Measurements from ENCODE around the gene CCR4.
"Not testable (repeated sequence)": the region's sequence is repeated elsewhere in the genome, so short reads cannot be mapped to it uniquely, and the experiment has no call there.

The CCR4 gene

DNA sequence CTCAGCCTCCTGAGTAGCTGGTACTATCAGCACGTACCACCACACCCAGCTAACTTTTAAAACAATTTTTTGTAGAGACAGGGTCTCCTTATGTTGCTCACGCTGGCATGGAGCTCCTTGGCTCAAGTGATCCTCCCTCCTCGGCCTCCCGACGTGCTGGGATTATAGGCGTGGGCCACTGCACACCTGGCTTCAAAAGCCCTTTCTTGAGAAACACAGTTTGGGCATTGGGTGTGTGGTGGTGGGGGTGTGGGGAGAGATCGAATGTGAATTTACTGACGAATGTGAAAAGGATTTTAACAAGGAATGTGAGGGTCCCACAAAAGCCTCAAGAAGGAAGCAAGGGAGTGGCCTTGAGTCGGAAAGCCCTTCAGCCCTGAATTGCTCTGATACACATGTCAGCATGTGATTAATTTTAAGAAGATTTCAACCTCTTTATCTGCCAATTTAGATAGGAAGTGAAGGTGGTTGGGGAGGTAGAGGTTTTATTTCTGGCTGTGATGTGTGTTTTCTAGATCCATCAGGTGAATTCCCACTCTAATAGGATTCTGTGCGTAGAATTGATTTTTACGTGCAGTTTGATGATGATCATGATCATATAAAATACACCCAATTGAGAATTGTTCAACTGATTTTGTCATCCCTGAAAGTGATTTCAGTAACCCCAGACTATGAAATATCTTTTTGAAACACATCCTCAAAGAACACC is 1.1 kb downstream of the CCR4 start:
- DNase-seq (ENCODE audit: low spot score) = no peak

GRCh38 chr3:32954506-32954905 is 3.1 kb downstream of the CCR4 start:
- DNase-seq (ENCODE audit: low spot score) = no peak

DNA sequence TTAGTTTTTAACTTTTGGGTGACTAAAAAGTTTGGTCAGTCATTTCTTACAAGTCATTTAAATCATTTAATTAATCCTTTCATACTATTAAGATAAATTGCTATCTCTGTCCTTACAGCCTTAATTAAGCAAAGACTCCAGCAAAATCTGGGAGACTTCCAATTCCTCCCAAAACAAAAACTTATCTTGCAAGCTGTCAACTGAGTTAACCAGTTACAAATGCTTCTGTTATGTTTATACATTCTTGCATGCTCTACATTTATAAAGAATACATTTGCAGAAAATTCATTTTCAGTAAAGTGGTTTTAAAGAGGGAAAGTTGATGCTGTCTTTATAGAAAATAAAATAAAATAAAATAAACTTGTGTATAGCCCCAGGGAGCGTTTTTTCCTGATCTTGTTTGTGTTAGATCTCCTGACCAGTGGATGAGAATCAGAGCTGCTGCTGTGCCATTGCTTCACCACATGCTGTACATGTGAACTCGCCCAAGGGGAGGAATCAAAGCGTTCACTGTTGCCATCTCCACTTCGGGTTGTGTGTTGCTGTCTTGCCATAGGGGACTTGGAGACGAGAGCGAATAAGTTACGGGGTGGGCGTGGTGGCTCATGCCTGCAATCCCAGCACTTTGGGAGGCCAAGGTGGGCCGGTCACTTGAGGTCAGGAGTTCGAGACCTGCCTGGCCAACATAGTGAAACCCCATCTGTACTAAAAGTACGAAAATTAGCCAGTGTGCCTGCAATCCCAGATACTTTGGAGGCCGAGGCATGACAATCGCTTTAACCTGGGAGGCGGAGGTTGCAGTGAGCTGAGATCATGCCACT is 5.5 kb downstream of the CCR4 start:
- DNase-seq (ENCODE audit: low spot score) = no peak

GRCh38 chr3:32958509-32958908 is 7.1 kb downstream of the CCR4 start:
- no peak for DNase-seq (ENCODE audit: low spot score)

- no peak for DNase-seq (ENCODE audit: low spot score)
Measured at GRCh38 chr3:32959371-32959770, 7.9 kb downstream of the CCR4 start.

DNA sequence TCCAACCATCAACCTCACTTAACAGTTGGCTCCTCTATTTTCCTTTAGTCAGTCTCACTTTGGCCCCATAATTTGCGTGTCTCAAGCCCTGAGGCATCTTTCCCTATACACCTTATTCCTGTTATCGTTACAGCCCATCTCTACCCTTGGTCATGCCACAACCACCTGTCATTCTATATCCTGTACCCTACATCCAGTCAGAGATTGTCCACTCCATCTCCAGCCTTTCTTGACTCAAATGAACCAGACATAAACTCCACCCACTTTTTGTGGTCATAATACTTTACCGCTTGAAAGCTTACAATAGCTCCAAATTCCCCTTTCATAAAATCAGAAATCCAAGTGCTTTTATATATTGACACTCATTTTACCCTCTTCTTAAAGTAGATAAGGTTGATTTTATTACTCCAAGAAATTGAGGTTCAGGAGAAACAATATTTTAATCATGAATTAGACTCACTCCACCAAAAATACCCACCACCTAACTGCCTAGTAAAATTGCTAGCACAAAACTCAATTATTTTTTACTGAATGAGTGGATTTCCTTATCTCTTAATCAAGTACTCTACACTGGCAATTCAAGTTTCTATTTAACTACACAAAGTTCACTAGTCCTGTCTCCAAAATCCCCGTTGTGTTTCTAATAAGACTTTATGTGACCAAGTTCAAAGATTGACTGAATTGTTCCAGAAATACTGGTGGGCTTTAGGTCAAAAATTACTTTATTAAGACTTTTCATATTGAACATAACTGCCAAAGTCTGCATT is 9.1 kb downstream of the CCR4 start:
- no peak for DNase-seq (ENCODE audit: low spot score)

DNA sequence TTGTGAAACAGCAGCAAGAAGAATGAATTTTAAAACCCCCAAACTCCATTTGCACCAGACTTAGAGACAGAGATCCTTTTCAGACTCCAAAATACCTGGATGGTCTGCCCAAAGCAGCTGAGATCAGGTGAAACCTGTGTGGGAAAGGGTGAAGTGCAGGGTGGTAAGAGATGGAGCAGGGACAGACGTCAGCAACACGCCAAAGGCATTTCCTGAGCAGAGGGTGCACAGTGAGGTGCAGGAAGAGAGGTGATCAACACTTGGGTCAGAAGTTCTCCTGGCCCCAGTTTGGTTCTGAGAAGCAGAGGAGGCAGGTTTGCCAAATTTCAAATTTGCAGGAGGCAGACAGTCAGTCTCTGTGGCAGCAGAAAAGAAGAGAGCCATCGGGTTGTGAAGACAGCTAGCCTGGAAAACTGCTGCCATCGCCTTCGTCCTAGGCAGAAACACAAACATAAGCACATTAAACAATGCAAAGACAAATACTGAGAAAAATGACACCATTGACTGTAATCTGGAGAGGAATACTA is 9.8 kb downstream of the CCR4 start:
- no peak for DNase-seq (ENCODE audit: low spot score)

GRCh38 chr3:32963871-32964270 is 12.4 kb downstream of the CCR4 start:
- no peak for DNase-seq (ENCODE audit: low spot score)

- not testable (repeated sequence) for DNase-seq (ENCODE audit: low spot score)
Measured at GRCh38 chr3:32964781-32965180, 13.3 kb downstream of the CCR4 start.

GRCh38 chr3:32965617-32966213 is 14.3 kb downstream of the CCR4 start:
- not testable (repeated sequence) for DNase-seq (ENCODE audit: low spot score)

DNA sequence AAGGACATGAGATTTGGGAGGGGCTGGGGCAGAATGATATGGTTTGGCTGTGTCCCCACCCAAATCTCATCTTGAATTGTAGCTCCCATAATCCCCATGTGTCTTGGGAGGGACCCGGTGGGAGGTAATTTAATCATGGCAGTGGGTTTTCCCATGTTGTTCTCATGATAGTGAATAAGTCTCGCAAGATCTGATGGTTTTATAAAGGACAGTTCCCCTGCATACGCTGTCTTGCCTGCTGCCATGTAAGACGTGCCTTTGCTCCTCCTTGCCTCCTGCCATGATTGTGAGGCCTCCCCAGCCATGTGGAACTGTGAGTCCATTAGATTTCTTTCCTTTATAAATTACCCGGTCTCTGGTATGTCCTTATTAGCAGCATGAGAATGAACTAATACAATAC is 15.2 kb downstream of the CCR4 start:
- DNase-seq (ENCODE audit: low spot score) = not testable (repeated sequence)

DNA sequence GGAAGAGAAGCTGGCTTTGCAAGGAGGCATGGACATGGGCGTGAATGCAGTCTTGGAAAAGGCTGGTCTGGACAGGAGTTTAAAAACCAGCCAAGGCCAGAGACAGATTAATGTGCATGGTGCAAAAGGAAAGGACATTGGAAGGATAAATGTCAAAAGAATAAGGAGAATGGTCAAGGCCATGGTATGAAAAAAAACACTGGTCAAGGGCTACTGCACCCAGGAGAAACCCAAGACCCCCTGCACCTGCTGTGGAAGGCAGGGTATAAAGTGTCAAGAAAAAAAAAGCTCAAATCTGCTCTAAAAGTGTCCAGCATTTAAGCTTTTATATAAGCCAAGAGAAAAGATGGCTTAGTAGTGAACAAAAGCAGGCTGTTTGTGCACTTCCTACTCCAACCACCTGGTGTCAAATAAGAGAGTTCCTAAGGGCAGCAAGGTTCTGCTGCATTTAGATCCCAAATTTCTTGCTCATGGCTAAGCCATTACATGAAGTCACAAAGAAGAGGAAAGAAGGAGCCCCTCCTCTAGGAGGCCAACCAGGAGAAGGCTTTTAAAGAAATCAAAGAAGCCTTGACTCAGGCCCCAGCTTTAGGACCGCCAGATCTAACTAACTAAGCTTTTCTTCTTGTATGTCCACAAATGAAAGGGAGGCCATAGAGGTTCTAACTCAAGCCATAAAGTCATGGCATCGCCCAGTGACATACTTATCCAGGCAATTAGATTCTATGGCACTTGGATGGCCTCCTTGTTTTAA is 16.9 kb downstream of the CCR4 start:
- no peak for DNase-seq (ENCODE audit: low spot score)

DNA sequence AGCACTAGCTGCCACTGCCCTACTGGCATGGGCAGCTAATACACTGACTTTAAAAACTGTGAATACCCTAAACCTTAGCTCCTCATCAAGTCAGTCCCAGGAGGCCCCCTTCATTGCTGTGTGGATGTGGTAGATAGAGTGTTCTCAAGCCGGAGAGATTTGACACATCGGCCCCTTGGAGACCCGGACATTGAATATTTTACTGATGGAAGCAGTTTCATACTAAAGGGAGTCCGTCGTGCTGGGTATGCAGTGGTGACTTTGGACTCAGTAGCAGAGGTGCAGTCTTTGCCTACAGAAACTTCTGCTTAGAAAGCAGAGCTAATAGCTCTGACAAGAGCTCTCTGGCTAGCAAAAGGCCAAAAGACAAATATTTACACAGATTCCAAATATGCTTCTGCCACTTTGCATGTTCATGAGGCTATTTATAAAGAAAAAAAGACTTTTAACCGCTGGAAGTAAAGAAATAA is 17.5 kb downstream of the CCR4 start:
- DNase-seq (ENCODE audit: low spot score) = no peak

GRCh38 chr3:32969656-32970055 is 18.2 kb downstream of the CCR4 start:
- DNase-seq (ENCODE audit: low spot score) = peak; percentile 12

GRCh38 chr3:32971291-32971690 is 19.8 kb downstream of the CCR4 start:
- not testable (repeated sequence) for DNase-seq (ENCODE audit: low spot score)

GRCh38 chr3:32972482-32973146 is 21.2 kb downstream of the CCR4 start:
- DNase-seq (ENCODE audit: low spot score) = no peak

DNA sequence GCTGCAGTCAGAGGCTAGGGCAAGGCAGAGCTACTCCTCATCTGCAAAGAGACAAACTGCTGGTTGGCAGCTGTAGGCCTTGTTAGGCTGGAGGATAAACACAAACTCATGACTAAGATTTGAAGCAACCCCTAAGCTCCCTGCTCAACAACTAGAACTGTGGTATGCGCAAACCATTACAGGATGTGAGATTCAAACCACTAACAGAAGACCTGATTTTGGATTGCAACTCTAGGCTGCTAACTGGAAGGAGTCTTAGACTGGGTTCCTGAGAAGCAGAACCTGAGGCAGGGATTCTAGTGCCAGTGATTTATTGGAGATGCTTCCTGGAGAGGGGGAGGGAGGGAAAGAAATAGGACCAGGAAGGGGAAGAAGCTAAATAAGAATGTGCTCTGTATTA is 22.5 kb downstream of the CCR4 start:
- DNase-seq (ENCODE audit: low spot score) = no peak

GRCh38 chr3:32975891-32976595 is 24.6 kb downstream of the CCR4 start:
- no peak for DNase-seq (ENCODE audit: low spot score)

- DNase-seq (ENCODE audit: low spot score) = no peak
Measured at GRCh38 chr3:32977861-32978260, 26.4 kb downstream of the CCR4 start.

DNA sequence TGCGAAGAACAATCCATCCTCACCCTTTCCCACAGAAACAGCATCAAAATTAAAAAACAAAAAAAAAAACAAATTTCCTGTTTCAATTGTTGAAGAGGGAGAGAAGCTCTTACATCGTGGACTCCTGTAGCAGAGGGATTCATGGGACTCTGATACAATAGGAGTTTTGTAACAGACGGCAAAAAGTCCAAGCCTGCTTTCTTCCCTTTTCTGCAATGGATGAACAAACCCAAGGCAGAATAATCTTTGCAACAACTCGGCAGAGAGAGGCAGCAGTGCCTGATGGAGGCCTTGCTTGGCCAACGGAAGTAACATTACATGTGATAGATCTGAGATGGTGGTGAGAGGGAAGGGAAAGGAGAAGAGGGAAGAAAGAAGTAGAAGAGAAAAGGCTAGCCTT is 26.9 kb downstream of the CCR4 start:
- no peak for DNase-seq (ENCODE audit: low spot score)

All from LoVo (cell line).